DOHH2 (cell line): ENCODE results near the gene RAB40C.

ENCODE experiments used
- H3F3A ChIP-seq: fragments of 200-600 bp; sonication (generic), shearing (Covaris generic); 2 replicates; pipeline ENCODE4 v1.6.0; 2016; ENCODE audit warnings: antibody characterized with exemption, mild to moderate bottlenecking; ENCODE audit not compliant: control insufficient read depth, insufficient read depth
- H3K27ac ChIP-seq: fragments of 200-600 bp; sonication (generic); 2 replicates; pipeline ENCODE4 v1.5.1; 2014; ENCODE audit warnings: low read depth, mild to moderate bottlenecking, low read length, moderate library complexity
- H3K27me3 ChIP-seq: fragments of 200-600 bp; sonication (generic); 2 replicates; pipeline ENCODE4 v1.6.1; 2014; ENCODE audit warnings: mild to moderate bottlenecking, low read length, mixed read lengths; ENCODE audit not compliant: control insufficient read depth
- H3K36me3 ChIP-seq: fragments of 200-600 bp; sonication (generic); 2 replicates; pipeline ENCODE4 v1.6.1; 2014; ENCODE audit warnings: mild to moderate bottlenecking, low read length, moderate library complexity, mixed read lengths; ENCODE audit not compliant: control insufficient read depth
- H3K4me1 ChIP-seq: fragments of 200-600 bp; sonication (generic); 2 replicates; pipeline ENCODE4 v1.6.1; 2014; ENCODE audit warnings: mild to moderate bottlenecking, low read length, mixed read lengths; ENCODE audit not compliant: control insufficient read depth
- H3K4me2 ChIP-seq: fragments of 200-600 bp; sonication (generic); 2 replicates; pipeline ENCODE4 v1.6.0; 2014; ENCODE audit warnings: mild to moderate bottlenecking, low read length, moderate library complexity
- H3K4me3 ChIP-seq: fragments of 200-600 bp; sonication (generic); 2 replicates; pipeline ENCODE4 v1.5.1; 2014; ENCODE audit warnings: mild to moderate bottlenecking, low read length, mixed read lengths
- H3K79me2 ChIP-seq: fragments of 200-600 bp; sonication (generic); 2 replicates; pipeline ENCODE4 v1.6.1; 2014; ENCODE audit warnings: mild to moderate bottlenecking, low read length, mixed read lengths; ENCODE audit not compliant: control insufficient read depth
- H3K9me2 ChIP-seq: fragments of 200-600 bp; sonication (generic); replicated peaks from 2 replicates; pipeline ENCODE4 v1.6.1; 2014; ENCODE audit warnings: mild to moderate bottlenecking, low read length, mixed read lengths; ENCODE audit not compliant: control insufficient read depth
- H3K9me3 ChIP-seq: fragments of 200-600 bp; sonication (generic); 2 replicates; pipeline ENCODE4 v1.6.1; 2014; ENCODE audit warnings: antibody characterized with exemption, low read length, mixed read lengths; ENCODE audit not compliant: control insufficient read depth, insufficient read depth
- H4K20me1 ChIP-seq: fragments of 200-600 bp; sonication (generic); 2 replicates; pipeline ENCODE4 v1.6.0; 2014; ENCODE audit warnings: low read depth, mild to moderate bottlenecking, antibody characterized with exemption, low read length, moderate library complexity; ENCODE audit not compliant: control insufficient read depth, insufficient read depth
- EZH2phosphoT487 ChIP-seq: fragments of 200-600 bp; sonication (generic); IDR thresholded peaks from 2 replicates; pipeline ENCODE4 v1.6.1; 2017; ENCODE audit warnings: borderline replicate concordance, mild to moderate bottlenecking, antibody characterized with exemption, low read length, moderate library complexity, mixed read lengths
- TF ChIP-seq, protein P1 (sequence below): fragments of 200-600 bp; sonication (generic); IDR thresholded peaks from one replicate; pipeline ENCODE4 v1.5.1; 2014; ENCODE audit warnings: antibody characterized with exemption, mild to moderate bottlenecking, low read depth, low read length; ENCODE audit not compliant: poor library complexity, severe bottlenecking

RAB40C gene

DNA sequence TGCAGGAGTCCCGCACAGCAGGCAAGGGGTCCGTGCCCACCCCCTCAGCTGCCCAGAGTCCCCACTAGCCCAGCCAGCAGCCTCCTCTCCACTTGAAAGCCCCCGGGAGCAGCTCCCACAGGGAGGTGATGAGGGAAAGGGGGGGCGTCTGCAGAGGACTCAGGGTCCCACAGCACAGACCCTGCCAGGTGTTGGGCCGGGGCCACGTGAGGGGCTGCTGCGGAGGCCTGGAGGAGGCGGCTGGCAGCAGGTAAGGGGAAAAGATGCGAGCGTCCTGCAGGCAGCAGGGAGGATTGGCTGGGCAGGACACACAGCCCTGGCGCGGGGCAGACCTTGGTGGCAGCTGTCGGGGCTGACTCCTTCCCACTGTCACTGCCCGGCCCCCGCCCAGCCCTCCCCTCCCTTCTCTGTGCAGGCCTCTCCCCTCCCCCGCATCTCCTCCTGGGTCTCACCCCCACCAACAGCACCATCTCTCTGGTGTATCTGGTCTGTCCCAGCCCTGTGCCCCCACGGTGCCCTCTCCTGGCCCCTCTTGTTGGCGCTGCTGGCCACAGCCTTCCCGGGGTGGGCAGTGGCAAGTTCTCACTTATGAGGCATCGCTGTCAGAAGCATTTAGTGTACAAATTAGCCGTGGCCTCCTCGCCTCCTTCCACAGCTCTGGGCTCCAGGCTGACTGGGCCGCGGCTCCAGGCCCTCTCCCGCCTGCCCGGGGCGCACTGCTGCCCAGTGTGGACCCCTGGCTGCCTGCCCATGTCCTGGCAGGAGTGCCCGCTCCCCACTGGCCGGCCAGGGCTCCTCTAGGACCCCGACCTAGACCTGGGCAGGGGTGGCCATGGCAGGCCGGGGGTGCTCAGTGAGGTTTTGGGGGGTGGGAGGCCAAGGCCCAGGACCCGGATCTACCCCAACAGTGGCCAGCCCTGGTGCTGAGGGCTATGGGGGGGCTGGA lies 34.1 kb upstream of the RAB40C start:
- no peak overlapping the region for H3K27ac ChIP-seq
- H3K36me3 ChIP-seq: peaks cover 14% of the 10 kb centered on the region; the same call in 1 of the 2 replicates

DNA sequence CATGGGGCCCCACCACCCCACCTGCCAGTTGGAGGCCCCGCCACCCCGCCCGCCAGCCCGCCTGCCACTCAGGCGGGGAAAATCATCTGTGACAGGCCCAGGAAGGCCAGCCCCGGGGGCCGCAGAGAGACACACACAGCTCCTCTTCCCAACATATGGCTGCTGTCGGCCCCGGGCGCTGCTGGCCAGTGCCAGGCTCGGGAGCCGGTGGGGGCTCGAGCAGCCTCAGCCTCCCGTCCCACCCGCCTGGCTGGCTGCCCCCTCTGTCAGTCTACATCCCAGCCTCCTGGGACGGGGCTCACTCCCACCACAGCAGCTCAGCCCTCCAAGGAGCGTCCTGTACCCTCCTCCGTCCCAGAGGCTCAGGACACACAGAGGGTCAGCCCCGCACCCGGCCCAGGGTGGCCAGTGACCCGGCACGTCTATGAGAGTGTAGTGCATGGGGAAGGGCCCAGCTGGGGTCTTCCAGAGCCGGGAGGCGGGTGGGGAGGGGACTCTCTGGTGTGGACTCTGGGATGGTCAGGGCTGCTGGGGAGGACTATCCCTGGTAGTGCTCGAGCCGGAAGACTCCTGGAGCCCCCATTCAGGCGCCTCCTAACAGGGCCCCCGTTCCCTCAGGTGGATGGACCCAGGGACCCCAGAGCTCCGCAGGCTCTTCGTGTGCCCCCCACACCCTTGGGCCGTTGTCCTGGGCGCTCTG lies 33.2 kb upstream of the RAB40C start:
- Histone ChIP-seq H3F3A (no peaks in the 10 kb centered on the region), H3K27me3 (peaks cover 6% of the 10 kb centered on the region), H3K4me2 (no peak overlapping the region), H3K4me1 (peaks cover 8% of the 10 kb centered on the region), H3K27ac (no peak overlapping the region), H3K36me3 (peaks cover 8% of the 10 kb centered on the region; the same call in 1 of the 2 replicates), H3K79me2 (no peaks in the 10 kb centered on the region), H3K9me3 (no peaks in the 10 kb centered on the region), H4K20me1 (no peaks in the 10 kb centered on the region; the same call in 1 of the 2 replicates), H3K4me3 (no peak overlapping the region), H3K9me2 (no peaks in the 10 kb centered on the region)
- TF ChIP-seq EZH2phosphoT487: no peak
- TF ChIP-seq, protein P1, sequence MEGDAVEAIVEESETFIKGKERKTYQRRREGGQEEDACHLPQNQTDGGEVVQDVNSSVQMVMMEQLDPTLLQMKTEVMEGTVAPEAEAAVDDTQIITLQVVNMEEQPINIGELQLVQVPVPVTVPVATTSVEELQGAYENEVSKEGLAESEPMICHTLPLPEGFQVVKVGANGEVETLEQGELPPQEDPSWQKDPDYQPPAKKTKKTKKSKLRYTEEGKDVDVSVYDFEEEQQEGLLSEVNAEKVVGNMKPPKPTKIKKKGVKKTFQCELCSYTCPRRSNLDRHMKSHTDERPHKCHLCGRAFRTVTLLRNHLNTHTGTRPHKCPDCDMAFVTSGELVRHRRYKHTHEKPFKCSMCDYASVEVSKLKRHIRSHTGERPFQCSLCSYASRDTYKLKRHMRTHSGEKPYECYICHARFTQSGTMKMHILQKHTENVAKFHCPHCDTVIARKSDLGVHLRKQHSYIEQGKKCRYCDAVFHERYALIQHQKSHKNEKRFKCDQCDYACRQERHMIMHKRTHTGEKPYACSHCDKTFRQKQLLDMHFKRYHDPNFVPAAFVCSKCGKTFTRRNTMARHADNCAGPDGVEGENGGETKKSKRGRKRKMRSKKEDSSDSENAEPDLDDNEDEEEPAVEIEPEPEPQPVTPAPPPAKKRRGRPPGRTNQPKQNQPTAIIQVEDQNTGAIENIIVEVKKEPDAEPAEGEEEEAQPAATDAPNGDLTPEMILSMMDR: no peak

More for the DNA sequence above, 34.1 kb upstream of the RAB40C start:
- H3K4me1 ChIP-seq: peaks cover 8% of the 10 kb centered on the region
- H3F3A ChIP-seq: no peaks in the 10 kb centered on the region
- H3K4me2 ChIP-seq: no peak overlapping the region
- no peak overlapping the region for H3K4me3 ChIP-seq
- TF ChIP-seq, protein P1: no peak
- no peak for TF ChIP-seq EZH2phosphoT487
- no peaks in the 10 kb centered on the region for H3K79me2 ChIP-seq
- H3K9me3 ChIP-seq: no peaks in the 10 kb centered on the region
- no peaks in the 10 kb centered on the region for H3K9me2 ChIP-seq
- peaks cover 6% of the 10 kb centered on the region for H3K27me3 ChIP-seq
- no peaks in the 10 kb centered on the region; the same call in 1 of the 2 replicates for H4K20me1 ChIP-seq

DNA sequence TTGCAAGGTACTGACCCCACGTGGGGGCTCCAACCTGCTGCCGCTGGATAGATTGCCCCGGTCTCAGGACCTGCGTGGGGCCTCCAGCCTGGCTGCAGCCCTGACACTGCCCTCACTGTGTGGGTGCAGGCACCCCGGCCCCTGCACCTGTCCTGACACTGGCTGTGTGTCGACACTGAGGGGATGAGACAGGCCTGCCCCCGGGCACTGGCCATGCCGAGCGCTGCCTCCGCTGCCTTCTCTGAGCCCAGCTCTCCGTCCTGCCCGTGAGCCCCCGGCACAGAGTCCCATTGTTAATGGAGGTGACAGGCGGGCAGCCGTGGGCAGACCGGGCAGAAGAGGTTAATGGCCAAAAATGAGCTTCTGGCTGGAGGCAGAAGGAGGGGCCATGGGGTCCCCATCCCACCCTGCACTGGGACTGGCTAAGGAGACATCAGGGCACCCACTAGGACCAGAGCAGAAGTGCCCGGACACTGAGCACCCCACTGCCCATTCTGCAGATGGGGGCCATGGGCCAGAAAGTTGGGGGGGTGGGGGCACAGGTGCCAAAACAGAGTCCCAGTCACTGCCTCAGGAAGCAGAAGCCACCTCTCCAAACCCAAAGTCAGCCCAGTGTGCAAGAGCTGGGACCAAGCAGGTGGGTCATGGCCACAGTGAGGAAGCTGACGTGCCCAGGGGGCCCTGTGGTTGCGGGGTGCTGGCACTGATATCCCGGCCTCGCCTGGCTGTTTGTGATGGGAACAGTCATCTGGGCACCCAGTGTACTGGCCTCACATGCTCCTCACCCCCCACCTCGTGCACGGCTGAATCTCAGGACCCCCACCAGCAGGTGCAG lies 32.2 kb upstream of the RAB40C start:
- Histone ChIP-seq H3F3A (no peaks in the 10 kb centered on the region), H3K36me3 (no peaks in the 10 kb centered on the region), H4K20me1 (no peaks in the 10 kb centered on the region; the same call in 1 of the 2 replicates), H3K4me1 (peaks cover 8% of the 10 kb centered on the region), H3K27ac (no peak overlapping the region), H3K9me3 (no peaks in the 10 kb centered on the region), H3K27me3 (peaks cover 6% of the 10 kb centered on the region), H3K79me2 (no peaks in the 10 kb centered on the region), H3K9me2 (no peaks in the 10 kb centered on the region), H3K4me2 (no peak overlapping the region), H3K4me3 (no peak overlapping the region)
- TF ChIP-seq, protein P1: no peak
- TF ChIP-seq EZH2phosphoT487: no peak
